ENCODE data around the gene LRRC15. TPM values are rescaled to one million over a fixed set of nuclear protein-coding genes. Genes with fewer than 3 reads are reported as not detected.

LRRC15 gene
- total RNA-seq, 1 experiment from 2014 or later = not detected

DNA sequence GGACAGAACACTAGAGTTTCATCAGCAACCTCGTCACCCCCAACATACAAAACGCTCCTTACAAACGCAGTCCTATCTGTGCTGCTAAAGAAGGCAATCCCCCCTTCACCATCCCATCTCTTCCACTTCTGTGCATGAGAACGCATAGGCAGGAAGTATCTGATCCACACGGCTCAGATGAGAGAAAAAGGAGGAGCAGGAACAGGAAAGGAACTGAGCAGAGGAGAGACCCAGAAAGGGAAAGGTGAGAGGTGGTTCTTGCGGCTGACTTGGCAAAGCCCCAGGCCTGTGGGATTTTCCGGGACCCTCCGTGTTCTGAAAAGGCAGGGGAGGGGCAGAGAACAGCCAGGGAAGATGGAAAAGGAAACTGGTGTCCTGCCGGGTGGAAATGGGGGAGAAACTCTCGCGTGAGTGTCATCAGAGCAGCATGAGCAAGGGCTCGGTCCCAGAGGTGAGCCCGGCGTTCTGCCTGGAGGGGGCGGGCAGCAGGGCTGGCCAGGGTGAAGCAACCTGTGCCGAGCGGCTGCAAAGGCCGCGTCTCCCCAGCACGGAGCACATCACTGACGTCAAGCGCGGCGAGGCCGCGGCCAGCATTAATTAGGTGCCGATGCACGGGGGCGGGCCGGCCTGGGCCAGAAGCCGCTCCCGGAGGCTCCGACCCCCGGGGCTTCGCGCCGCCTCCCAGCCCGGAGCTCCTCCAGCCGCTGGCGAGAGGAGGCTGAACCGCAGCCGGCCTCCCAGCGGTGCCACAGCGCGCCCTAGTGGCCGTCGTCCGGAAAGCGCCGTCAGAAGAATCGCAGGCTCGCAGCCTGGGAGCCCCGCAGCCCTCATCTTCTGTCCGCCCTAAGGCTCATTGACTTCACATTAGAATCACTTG, 54.2 kb downstream of the LRRC15 start:
- Mint-ChIP-seq H3K4me3 (ENCODE audit: unreplicated experiment) (peak overlapping the region; percentile 82), H3K36me3 (ENCODE audit: insufficient read depth, unreplicated experiment) (no peaks in the 10 kb centered on the region), H3K9me3 (ENCODE audit: unreplicated experiment) (no peaks in the 10 kb centered on the region), H3K4me1 (ENCODE audit: insufficient read depth, unreplicated experiment) (peaks cover 6% of the 10 kb centered on the region), H3K27me3 (ENCODE audit: insufficient read depth, unreplicated experiment) (no peaks in the 10 kb centered on the region), H3K27ac (ENCODE audit: low read depth, unreplicated experiment) (peak overlapping the region; percentile 84)
- intact Hi-C loops (cut with micrococcal nuclease) = loop anchor here (1.0 to 5.0 kb wide), 9 partner anchors 147 to 648 kb away; no protein-coding TSS in a partner anchor
- POLR2A ChIA-PET = interaction anchor here (0.6 to 9.7 kb wide), 21 partner anchors 13 to 650 kb away, joined by 3 to 193 read pairs (median 3); partner anchors contain the start of gene HES1
- TF ChIP-seq CTCF (IDR thresholded peaks at IDR 0.05; ENCODE audit: unreplicated experiment) = peak; percentile 92
- BruUV-seq (replicated peaks) = no TSS peak
- peak; percentile 95 for DNase-seq (ENCODE audit: unreplicated experiment)
- CTCF ChIA-PET = interaction anchor here (0.6 to 9.2 kb wide), 52 partner anchors 9 to 742 kb away, joined by 3 to 112 read pairs (median 4); partner anchors contain the start of genes GP5 and HES1

GRCh38 chr3:194314388-194315068, 55.0 kb downstream of the LRRC15 start:
- Mint-ChIP-seq H3K27ac (ENCODE audit: low read depth, unreplicated experiment) (peak overlapping the region; percentile 84), H3K4me1 (ENCODE audit: insufficient read depth, unreplicated experiment) (peaks cover 6% of the 10 kb centered on the region), H3K4me3 (ENCODE audit: unreplicated experiment) (peak overlapping the region; percentile 82), H3K36me3 (ENCODE audit: insufficient read depth, unreplicated experiment) (no peaks in the 10 kb centered on the region), H3K27me3 (ENCODE audit: insufficient read depth, unreplicated experiment) (no peaks in the 10 kb centered on the region), H3K9me3 (ENCODE audit: unreplicated experiment) (no peaks in the 10 kb centered on the region)
- BruUV-seq (replicated peaks) = TSS peak; percentile 5
- no peak for TF ChIP-seq CTCF (IDR thresholded peaks at IDR 0.05; ENCODE audit: unreplicated experiment)
- ChIA-PET POLR2A (interaction anchor here (0.6 to 1.1 kb wide), 5 partner anchors 8 to 650 kb away, joined by 3 read pairs; no protein-coding TSS in a partner anchor), CTCF (interaction anchor here (0.6 to 6.6 kb wide), 9 partner anchors 10 to 650 kb away, joined by 3 to 107 read pairs (median 5); no protein-coding TSS in a partner anchor)
- intact Hi-C loops (cut with micrococcal nuclease) = loop anchor here (1.0 to 5.0 kb wide), 9 partner anchors 146 to 647 kb away; no protein-coding TSS in a partner anchor
- no peak for DNase-seq (ENCODE audit: unreplicated experiment)

GRCh38 chr3:194313560-194314387, 55.8 kb downstream of the LRRC15 start:
- no peak for TF ChIP-seq CTCF (IDR thresholded peaks at IDR 0.05; ENCODE audit: unreplicated experiment)
- H3K27me3 Mint-ChIP-seq (ENCODE audit: insufficient read depth, unreplicated experiment) = no peaks in the 10 kb centered on the region
- no peaks in the 10 kb centered on the region for H3K36me3 Mint-ChIP-seq (ENCODE audit: insufficient read depth, unreplicated experiment)
- DNase-seq (ENCODE audit: unreplicated experiment) = no peak
- no peak overlapping the region for H3K4me3 Mint-ChIP-seq (ENCODE audit: unreplicated experiment)
- H3K9me3 Mint-ChIP-seq (ENCODE audit: unreplicated experiment) = no peaks in the 10 kb centered on the region
- CTCF ChIA-PET = interaction anchor here (0.6 to 4.8 kb wide), 11 partner anchors 9 to 650 kb away, joined by 3 to 47 read pairs (median 3); no protein-coding TSS in a partner anchor
- intact Hi-C loops (cut with micrococcal nuclease) = loop anchor here (2.0 kb wide), 2 partner anchors 477 to 525 kb away; no protein-coding TSS in a partner anchor
- H3K4me1 Mint-ChIP-seq (ENCODE audit: insufficient read depth, unreplicated experiment) = peaks cover 12% of the 10 kb centered on the region
- POLR2A ChIA-PET = interaction anchor here (0.6 to 1.1 kb wide), 7 partner anchors 7 to 649 kb away, joined by 3 to 4 read pairs (median 3); no protein-coding TSS in a partner anchor
- no TSS peak for BruUV-seq (replicated peaks)
- H3K27ac Mint-ChIP-seq (ENCODE audit: low read depth, unreplicated experiment) = no peak overlapping the region

All from MCF 10A (cell line).